Endodermal cell (in vitro differentiated cells): ENCODE results near the gene ANAPC10. TPM values are rescaled to one million over a fixed set of nuclear protein-coding genes. Genes with fewer than 3 reads are reported as not detected.

Experiments used
- DNase-seq: peaks from one replicate; pipeline ENCODE4 v3.0.0-alpha.2; 2017
- H3K27ac ChIP-seq: 2 replicates; pipeline ENCODE4 v1.5.1; 2013; ENCODE audit warnings: mild to moderate bottlenecking, low read depth, low read length, moderate library complexity
- H3K27me3 ChIP-seq: 2 replicates; pipeline ENCODE4 v1.6.1; 2013; ENCODE audit warnings: mild to moderate bottlenecking, low read length, moderate library complexity; ENCODE audit not compliant: insufficient read depth, control insufficient read depth, poor library complexity, severe bottlenecking
- H3K36me3 ChIP-seq: 2 replicates; pipeline ENCODE4 v1.7.0; 2013; ENCODE audit warnings: mild to moderate bottlenecking, low read length, moderate library complexity; ENCODE audit not compliant: control insufficient read depth, insufficient read depth
- H3K4me1 ChIP-seq: one replicate; pipeline ENCODE4 v1.7.0; 2013; ENCODE audit warnings: low read length; ENCODE audit not compliant: control insufficient read depth, insufficient read depth
- H3K4me3 ChIP-seq: 2 replicates; pipeline ENCODE4 v1.5.1; 2013; ENCODE audit warnings: mild to moderate bottlenecking, low read length, moderate library complexity
- H3K9ac ChIP-seq: 2 replicates; pipeline ENCODE4 v1.6.1; 2013; ENCODE audit warnings: mild to moderate bottlenecking, low read length, moderate library complexity; ENCODE audit not compliant: poor library complexity, severe bottlenecking; ENCODE audit errors: extremely low read depth
- H3K9me3 ChIP-seq: 2 replicates; pipeline ENCODE4 v1.6.1; 2013; ENCODE audit warnings: mild to moderate bottlenecking, low read length, moderate library complexity; ENCODE audit not compliant: control insufficient read depth
- H3K27ac Mint-ChIP-seq: 2 replicates; pipeline ENCODE4 v1.8.0; 2020; ENCODE audit warnings: mixed read lengths
- H3K27me3 Mint-ChIP-seq: 2 replicates; pipeline ENCODE4 v1.8.0; 2021; ENCODE audit warnings: mild to moderate bottlenecking, mixed read lengths; ENCODE audit not compliant: insufficient read depth
- H3K36me3 Mint-ChIP-seq: 2 replicates; pipeline ENCODE4 v1.8.0; 2020; ENCODE audit warnings: low read depth, mixed read lengths
- H3K4me1 Mint-ChIP-seq: 2 replicates; pipeline ENCODE4 v1.8.0; 2020; ENCODE audit warnings: mixed read lengths
- H3K4me3 Mint-ChIP-seq: 2 replicates; pipeline ENCODE4 v1.8.0; 2020; ENCODE audit warnings: mild to moderate bottlenecking, moderate library complexity, mixed read lengths
- H3K9me3 Mint-ChIP-seq: 2 replicates; pipeline ENCODE4 v1.8.0; 2020; ENCODE audit warnings: mild to moderate bottlenecking, mixed read lengths
- CTCF ChIP-seq: fragments of 200-600 bp; sonication (generic); conservative IDR thresholded peaks from 2 replicates; pipeline ENCODE4 v1.5.0; 2021; ENCODE audit warnings: antibody characterized with exemption, mild to moderate bottlenecking
- WGBS, 2 experiments: methylation state at CpG; one replicate each; pipeline versions ENCODE4 v1.1.5 to v1.1.7; 2013; ENCODE audit warnings: missing lambda C conversion rate in 2 of 2, mixed read lengths in 1 of 2; ENCODE audit not compliant: insufficient coverage in 1 of 2, insufficient read length in 1 of 2; 5-methylcytosine and 5-hydroxymethylcytosine counted together
- total RNA-seq, 2 donors: library from RNA; stranded (reverse); fragmentation: NEBNext Ultra II Directional in 1 of 2; extraction: Animal tissue kit (Norgen Biotek cat#: 25700) in 1 of 2; gene quantifications; 2 replicates in 1 of 2; 3 replicates in 1 of 2; pipeline ENCODE4 v1.2.1, GENCODE V29; 2021

Gene ANAPC10
- total RNA-seq, 2 donors from 2014 or later: 25.0 to 29.6 TPM

- H3K27ac ChIP-seq: no peak overlapping the region
- no peak overlapping the region for H3K4me3 ChIP-seq
- DNase-seq: no peak
- H3K27me3 ChIP-seq: no peaks in the 10 kb centered on the region
- H3K4me1 Mint-ChIP-seq: no peaks in the 10 kb centered on the region
- H3K4me3 Mint-ChIP-seq: no peak overlapping the region
- peaks cover 40% of the 10 kb centered on the region for H3K36me3 Mint-ChIP-seq
- peaks cover 43% of the 10 kb centered on the region for H3K36me3 ChIP-seq
- no peak for TF ChIP-seq CTCF
- no peaks in the 10 kb centered on the region for H3K27me3 Mint-ChIP-seq
- no peak overlapping the region for H3K27ac Mint-ChIP-seq
- no peaks in the 10 kb centered on the region for H3K4me1 ChIP-seq
- H3K9me3 Mint-ChIP-seq: no peaks in the 10 kb centered on the region
- peaks cover 7% of the 10 kb centered on the region for H3K9me3 ChIP-seq
- WGBS, 2 experiments: 96 to 100% methylated on average over 1 to 2 of the region's 2 CpGs
- H3K9ac ChIP-seq: no peak overlapping the region
Observed at GRCh38 chr4:145035494-145036136, 62.4 kb downstream of the ANAPC10 start.

GRCh38 chr4:145034727-145035211 lies 63.2 kb downstream of the ANAPC10 start:
- H3K27me3 Mint-ChIP-seq: no peaks in the 10 kb centered on the region
- H3K4me3 ChIP-seq: no peak overlapping the region
- no peaks in the 10 kb centered on the region for H3K4me1 Mint-ChIP-seq
- H3K4me3 Mint-ChIP-seq: no peak overlapping the region
- H3K36me3 ChIP-seq: peaks cover 41% of the 10 kb centered on the region
- no peak overlapping the region for H3K9ac ChIP-seq
- DNase-seq: no peak
- no peak overlapping the region for H3K27ac Mint-ChIP-seq
- WGBS, 2 experiments: 90 to 91% methylated on average over 4 to 6 of the region's 6 CpGs
- peaks cover 39% of the 10 kb centered on the region for H3K36me3 Mint-ChIP-seq
- H3K9me3 Mint-ChIP-seq: peaks cover 4% of the 10 kb centered on the region
- H3K27me3 ChIP-seq: no peaks in the 10 kb centered on the region
- no peak for TF ChIP-seq CTCF
- H3K9me3 ChIP-seq: peaks cover 15% of the 10 kb centered on the region
- no peak overlapping the region for H3K27ac ChIP-seq
- no peaks in the 10 kb centered on the region for H3K4me1 ChIP-seq

GRCh38 chr4:145019346-145019745 lies 78.7 kb downstream of the ANAPC10 start:
- TF ChIP-seq CTCF: no peak
- no peaks in the 10 kb centered on the region for H3K27me3 ChIP-seq
- no peak overlapping the region for H3K9ac ChIP-seq
- Mint-ChIP-seq H3K4me1 (peaks cover 18% of the 10 kb centered on the region), H3K4me3 (no peak overlapping the region), H3K27me3 (no peaks in the 10 kb centered on the region), H3K36me3 (peaks cover 57% of the 10 kb centered on the region), H3K9me3 (peaks cover 52% of the 10 kb centered on the region), H3K27ac (no peak overlapping the region)
- no peak for DNase-seq
- no peak overlapping the region for H3K4me3 ChIP-seq
- H3K36me3 ChIP-seq: peaks cover 21% of the 10 kb centered on the region
- H3K27ac ChIP-seq: no peak overlapping the region
- H3K9me3 ChIP-seq: peaks cover 48% of the 10 kb centered on the region
- H3K4me1 ChIP-seq: no peaks in the 10 kb centered on the region
- WGBS, 2 experiments: 90% methylated on average over 1 of the region's 1 CpG; no CpG with 5 or more reads in 1 of the 2 experiments
